K562 (cell line): ENCODE results near the gene PPP1R17. TPM values are rescaled to one million over a fixed set of nuclear protein-coding genes. Genes with fewer than 3 reads are reported as not detected.

Source experiments
- ATAC-seq: fragments of 200-7000 bp; cut with Tn5 transposase; 3 replicates; pipeline ENCODE4 v1.9.1; 2020; ENCODE audit warnings: moderate library complexity
- BruUV-seq: library from RNA; stranded (reverse); fragments of 400-500 nt; replicated peaks from 2 replicates; lab custom pipeline; 2021; lab: Mats Ljungman, UMichigan
- CTCF ChIA-PET: fragments of 300-600 bp; formaldehyde crosslinking; extraction: SDS; loops from one replicate; lab custom pipeline; 2021; ENCODE audit warnings: low intra/inter-chr PET ratio; lab: Yijun Ruan, JAX
- POLR2A ChIA-PET: fragments of 300-600, 350-650 bp; sonication (Branson Sonifier 250); formaldehyde crosslinking; extraction: SDS; loops from one replicate; lab custom pipeline; 2021; ENCODE audit warnings: antibody characterized with exemption, inconsistent platforms; lab: Yijun Ruan, JAX
- DNase-seq, 4 experiments: peaks; one replicate each; pipeline versions ENCODE4 v3.0.0 to v3.0.0-alpha.2; 2011 to 2018; ENCODE audit warnings: low spot score in 3 of 4, mixed read lengths in 3 of 4; ENCODE audit errors: extremely low read depth in 1 of 4
- FAIRE-seq: peaks from 2 replicates; lab custom pipeline; 2011; peaks lifted over from hg19 to GRCh38; lab: Jason Lieb, UNC
- H2AFZ ChIP-seq: 2 replicates; pipeline ENCODE4 v1.6.0; 2011; ENCODE audit warnings: low read depth, low read length, control low read depth, inconsistent platforms
- H3K27ac ChIP-seq: fragments of 200-600 bp; 3 replicates; pipeline ENCODE4 v1.8.0; 2011; ENCODE audit warnings: low read depth, mild to moderate bottlenecking, control low read depth, inconsistent platforms, low read length, moderate library complexity, mixed read lengths; ENCODE audit errors: extremely low read depth
- H3K27me3 ChIP-seq, 2 experiments: fragments of 300-600 bp in 1 of 2; 2 replicates in 1 of 2; 3 replicates in 1 of 2; pipeline versions ENCODE4 v1.6.0 to v1.8.0; 2011; ENCODE audit warnings: inconsistent platforms in 2 of 2, low read length in 2 of 2, mild to moderate bottlenecking in 1 of 2, mixed read lengths in 1 of 2, moderate library complexity in 1 of 2; ENCODE audit not compliant: control insufficient read depth in 2 of 2, insufficient read depth in 2 of 2
- H3K36me3 ChIP-seq: fragments of 300-600 bp; 3 replicates; pipeline ENCODE4 v1.8.0; 2011; ENCODE audit warnings: mild to moderate bottlenecking, low read length, inconsistent platforms; ENCODE audit not compliant: control insufficient read depth, insufficient read depth
- H3K4me1 ChIP-seq, 2 experiments: fragments of 200-600 bp in 1 of 2; replicated peaks in 1 of 2; 2 replicates in 1 of 2; 3 replicates in 1 of 2; pipeline versions ENCODE4 v1.5.1 to v1.8.0; 2011; ENCODE audit warnings: inconsistent platforms in 2 of 2, low read length in 2 of 2, mild to moderate bottlenecking in 1 of 2, mixed read lengths in 1 of 2, moderate library complexity in 1 of 2; ENCODE audit not compliant: control insufficient read depth in 2 of 2, insufficient read depth in 2 of 2
- H3K4me2 ChIP-seq: 2 replicates; pipeline ENCODE4 v1.6.1; 2011; ENCODE audit warnings: low read length, control low read depth, inconsistent platforms, mixed read lengths; ENCODE audit not compliant: insufficient read depth
- H3K4me3 ChIP-seq: fragments of 200-600 bp; sonication (generic), shearing (Covaris generic); 2 replicates; pipeline ENCODE4 v1.5.1; 2016; ENCODE audit warnings: control low read depth, inconsistent platforms
- H3K79me2 ChIP-seq: fragments of 200-600 bp; 3 replicates; pipeline ENCODE4 v1.8.0; 2011; ENCODE audit warnings: low read length, inconsistent platforms; ENCODE audit not compliant: control insufficient read depth, insufficient read depth
- H3K9ac ChIP-seq, 2 experiments: 2 replicates each; pipeline versions ENCODE4 v1.6.0 to v1.6.1; 2011; ENCODE audit warnings: low read depth in 2 of 2, low read length in 2 of 2, control low read depth in 1 of 2, inconsistent platforms in 1 of 2, mild to moderate bottlenecking in 1 of 2, mixed read lengths in 1 of 2; ENCODE audit not compliant: insufficient read depth in 1 of 2
- H3K9me1 ChIP-seq: one replicate; pipeline ENCODE4 v1.6.0; 2011; ENCODE audit warnings: inconsistent platforms, mild to moderate bottlenecking, low read length, moderate library complexity; ENCODE audit not compliant: control insufficient read depth, insufficient read depth
- H3K9me3 ChIP-seq: replicated peaks from 2 replicates; pipeline ENCODE4 v1.5.1; 2011; ENCODE audit warnings: low read depth, low read length, inconsistent platforms; ENCODE audit not compliant: control insufficient read depth, insufficient read depth
- H4K20me1 ChIP-seq: replicated peaks from 2 replicates; pipeline ENCODE4 v1.6.1; 2011; ENCODE audit warnings: low read length, inconsistent platforms, mixed read lengths; ENCODE audit not compliant: control insufficient read depth, insufficient read depth
- ELF1 ChIP-seq: fragments of 200-800 bp; sonication (Bioruptor generic); IDR thresholded peaks from 2 replicates; pipeline ENCODE4 v1.6.1; 2016; ENCODE audit warnings: missing genetic modification characterization, missing compliant biosample characterization
- ESRRA ChIP-seq: fragments of 450-650 bp; IDR thresholded peaks from 2 replicates; pipeline ENCODE4 v1.6.1; 2014; ENCODE audit warnings: low read depth, mild to moderate bottlenecking, moderate library complexity, borderline replicate concordance
- ILF3 ChIP-seq: fragments of 450-650 bp; IDR thresholded peaks from 2 replicates; pipeline ENCODE4 v1.6.1; 2018; ENCODE audit warnings: antibody characterized with exemption, mild to moderate bottlenecking, moderate library complexity, borderline replicate concordance
- SMARCB1 ChIP-seq: IDR thresholded peaks from 2 replicates; pipeline ENCODE4 v1.6.1; 2011; ENCODE audit warnings: improper control_type of control experiment, low read depth; ENCODE audit not compliant: insufficient read length
- WGBS: fragments of 100-300 bp; shearing (Covaris generic); methylation state at CpG from one replicate; pipeline ENCODE4 v1.1.6; 2016; ENCODE audit warnings: low coverage, mixed read lengths; ENCODE audit not compliant: insufficient coverage; ENCODE audit errors: missing lambda C conversion rate; 5-methylcytosine and 5-hydroxymethylcytosine counted together
- in situ Hi-C: fragments of 300-500 bp; cut with MboI; formaldehyde crosslinking; loops from 4 replicates; pipeline ENCODE4 v1.15.0; 2018; ENCODE audit warnings: inconsistent platforms, mixed read lengths
- intact Hi-C: fragments of 100-400 bp; cut with micrococcal nuclease; formaldehyde crosslinking; loops from 2 replicates; pipeline ENCODE4 v1.14.2; 2022
- polyA plus RNA-seq, 8 experiments: library from polyadenylated mRNA; depleted of rRNA in 4 of 8; stranded (reverse) in 5 of 8; unstranded in 3 of 8; fragments of >200 nt; fragmentation: Nextera tagmentation in 2 of 8; fragmentation: Illumina TruSeq in 1 of 8; extraction: Ambion mirVana in 2 of 8; extraction: Trizol in 1 of 8; gene quantifications; 2 replicates each; pipeline versions ENCODE4 v1.2.1 to v1.2.3, GENCODE V29; 2011 to 2014; ENCODE audit warnings: inconsistent platforms in 1 of 8, missing spikeins in 1 of 8
- total RNA-seq, 7 experiments: library from RNA; depleted of rRNA in 6 of 7; stranded (reverse); fragments of >200 nt in 6 of 7; fragmentation: Illumina TruSeq in 2 of 7; extraction: Trizol in 2 of 7; gene quantifications; 2 replicates each; pipeline versions ENCODE4 v1.2.1 to v1.2.3, GENCODE V29; 2011 to 2021; ENCODE audit warnings: low replicate concordance in 1 of 7
- TF ChIP-seq, protein P1 (sequence below): fragments of 250-450 bp; sonication (Bioruptor Pico); IDR thresholded peaks from 2 replicates; pipeline ENCODE4 v1.5.1; 2021; ENCODE audit warnings: mild to moderate bottlenecking

PPP1R17 gene
- total and polyA plus RNA-seq, 9 of the 15 experiments (the other 6 are each of a cell fraction or from before 2014, with no cell fraction given): not detected

DNA sequence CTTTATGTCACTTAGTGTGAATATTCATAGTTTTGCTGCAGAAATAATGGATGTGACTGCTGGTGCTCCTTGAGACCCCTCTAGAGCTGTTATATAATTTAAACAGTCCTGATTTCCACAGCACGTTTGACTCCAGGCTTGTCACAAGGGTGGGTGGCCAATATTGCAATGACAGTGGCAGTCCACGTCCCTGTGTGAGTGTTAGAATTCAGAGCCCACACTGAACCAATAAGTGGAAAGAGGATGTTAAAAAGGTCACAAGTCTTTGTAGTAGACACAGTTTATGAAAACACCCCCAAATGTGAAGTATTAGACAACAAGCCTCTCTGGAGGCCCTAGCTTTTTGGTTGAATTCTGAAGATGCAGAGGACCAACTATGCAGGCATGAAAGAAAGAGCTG, 2.0 kb downstream of the PPP1R17 start:
- TF ChIP-seq ELF1 (tag): no peak
- TF ChIP-seq, protein P1, sequence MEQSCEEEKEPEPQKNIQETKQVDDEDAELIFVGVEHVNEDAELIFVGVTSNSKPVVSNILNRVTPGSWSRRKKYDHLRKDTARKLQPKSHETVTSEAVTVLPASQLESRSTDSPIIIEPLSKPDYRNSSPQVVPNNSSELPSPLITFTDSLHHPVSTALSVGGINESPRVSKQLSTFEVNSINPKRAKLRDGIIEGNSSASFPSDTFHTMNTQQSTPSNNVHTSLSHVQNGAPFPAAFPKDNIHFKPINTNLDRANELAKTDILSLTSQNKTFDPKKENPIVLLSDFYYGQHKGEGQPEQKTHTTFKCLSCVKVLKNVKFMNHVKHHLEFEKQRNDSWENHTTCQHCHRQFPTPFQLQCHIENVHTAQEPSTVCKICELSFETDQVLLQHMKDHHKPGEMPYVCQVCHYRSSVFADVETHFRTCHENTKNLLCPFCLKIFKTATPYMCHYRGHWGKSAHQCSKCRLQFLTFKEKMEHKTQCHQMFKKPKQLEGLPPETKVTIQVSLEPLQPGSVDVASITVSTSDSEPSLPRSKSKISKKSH: no peak
- TF ChIP-seq, all 486 proteins: peak for 0
- FAIRE-seq (no peak), ATAC-seq (no peak), DNase-seq (no peak)
- ChIA-PET POLR2A (interaction anchor here (0.5 kb wide), 1 partner anchor 690 kb away, joined by 3 read pairs; no protein-coding TSS in a partner anchor), CTCF (no interaction called here)
- no TSS peak for BruUV-seq
- in situ Hi-C loops: no loop called here
- no peaks in the 10 kb centered on the region for H3K9me1 ChIP-seq
- intact Hi-C loops: no loop called here
- H2AFZ ChIP-seq: no peak overlapping the region
- 0% methylated on average over 2 of the region's 2 CpGs for WGBS
- no peak overlapping the region for H3K4me3 ChIP-seq
- no peaks in the 10 kb centered on the region; the same call in 1 of the 2 replicates for H4K20me1 ChIP-seq
- no peaks in the 10 kb centered on the region for H3K27me3 ChIP-seq
- no peaks in the 10 kb centered on the region for H3K36me3 ChIP-seq
- H3K27ac ChIP-seq: no peak overlapping the region
- H3K9ac ChIP-seq: no peak overlapping the region
- no peak overlapping the region for H3K4me2 ChIP-seq
- no peaks in the 10 kb centered on the region for H3K79me2 ChIP-seq
- no peaks in the 10 kb centered on the region for H3K4me1 ChIP-seq
- H3K9me3 ChIP-seq: no peaks in the 10 kb centered on the region

DNA sequence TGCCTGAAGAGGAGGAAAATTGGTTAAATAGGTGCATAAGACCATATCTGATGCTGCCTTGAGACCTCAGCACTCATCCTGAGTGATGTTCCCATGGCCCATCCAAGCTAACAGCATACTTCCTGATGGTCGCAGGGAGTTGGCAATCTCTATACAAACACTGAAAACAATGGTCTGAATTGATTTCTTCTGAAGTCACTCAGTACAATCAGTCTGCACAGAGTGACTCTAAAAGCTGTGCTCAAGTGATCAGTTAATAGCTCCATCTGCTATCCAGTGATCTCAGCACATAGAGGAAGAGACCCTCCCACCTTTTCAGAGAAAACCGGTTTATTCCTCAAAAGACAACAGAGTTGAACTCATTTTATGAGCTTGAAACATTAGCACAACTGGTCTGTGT, 3.9 kb downstream of the PPP1R17 start:
- Histone ChIP-seq H3K9me3 (no peaks in the 10 kb centered on the region), H2AFZ (no peak overlapping the region), H4K20me1 (no peaks in the 10 kb centered on the region; the same call in 1 of the 2 replicates), H3K4me1 (no peaks in the 10 kb centered on the region), H3K79me2 (no peaks in the 10 kb centered on the region), H3K27me3 (no peaks in the 10 kb centered on the region), H3K4me2 (no peak overlapping the region), H3K9ac (no peak overlapping the region), H3K27ac (no peak overlapping the region), H3K4me3 (no peak overlapping the region), H3K9me1 (no peaks in the 10 kb centered on the region), H3K36me3 (no peaks in the 10 kb centered on the region)
- intact Hi-C loops: no loop called here
- ChIA-PET POLR2A (interaction anchor here (0.8 kb wide), 1 partner anchor 171 kb away, joined by 3 read pairs; no protein-coding TSS in a partner anchor), CTCF (no interaction called here)
- TF ChIP-seq ILF3 (no peak), SMARCB1 (no peak), ESRRA (no peak)
- DNase-seq (no peak), FAIRE-seq (no peak), ATAC-seq (no peak)
- in situ Hi-C loops: no loop called here
- 0% methylated on average over 2 of the region's 2 CpGs for WGBS
- no TSS peak for BruUV-seq
